ENCODE data around the gene LIX1L. TPM values are rescaled to one million over a fixed set of nuclear protein-coding genes. Genes with fewer than 3 reads are reported as not detected.
A peak's percentile ranks its signal among the peaks of the same experiment; 100 is the strongest.

LIX1L gene
- total and polyA plus RNA-seq, 2 of the 13 experiments (the other 11 are each of a cell fraction or from before 2014, with no cell fraction given) = 8.1 to 24.9 TPM

DNA sequence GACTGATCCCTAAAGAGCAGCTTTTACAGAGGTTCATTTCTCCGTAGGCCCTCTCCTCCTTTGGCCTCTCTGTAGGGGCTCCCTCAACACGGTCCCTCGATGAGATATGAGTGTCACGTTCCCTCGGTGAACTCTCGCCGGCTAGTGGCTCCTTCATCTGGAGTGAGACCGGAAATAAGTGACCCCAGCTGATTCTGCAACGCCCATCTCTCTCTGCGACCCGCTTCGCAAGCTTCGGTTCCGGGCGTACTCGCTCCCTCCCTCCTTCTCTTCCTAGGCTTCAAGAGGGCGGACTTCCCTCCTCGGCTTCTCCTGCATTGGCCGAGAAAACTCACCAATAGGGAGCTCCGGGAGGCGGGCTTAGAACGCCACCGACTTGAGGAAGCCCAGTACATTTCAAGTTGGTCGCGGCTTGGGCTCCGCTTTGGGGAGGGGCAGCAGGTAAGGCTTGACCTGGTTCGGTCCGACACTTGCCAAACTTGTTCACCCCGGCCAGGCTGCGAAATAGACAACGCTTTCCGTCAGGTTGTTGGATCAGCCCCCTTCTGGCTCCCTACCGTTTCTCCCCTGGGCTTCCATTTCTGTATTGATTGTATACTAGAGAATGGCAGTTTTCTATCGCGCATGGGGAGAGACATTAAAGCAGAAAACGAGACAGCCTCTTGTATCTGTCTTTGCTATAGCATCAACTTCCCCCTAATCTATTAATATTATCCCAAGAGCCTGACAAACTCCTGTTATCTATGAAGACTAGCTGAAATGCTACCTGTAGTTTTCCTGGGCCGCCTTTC is 6.7 kb upstream of the LIX1L start, which contains the start of the genes ANKRD34A and POLR3GL (continued):
- no peak for TF ChIP-seq FOXK1 (CRISPR knock-in tag; IDR thresholded peaks at IDR 0.05; ENCODE audit: borderline replicate concordance, low read depth)
- peak; percentile 80 for TF ChIP-seq TAF1 (CRISPR knock-in tag; IDR thresholded peaks at IDR 0.05)
- TF ChIP-seq ZNF777 (CRISPR knock-in tag; IDR thresholded peaks at IDR 0.05) = no peak
- peak; percentile 88 for TF ChIP-seq KAT8 (CRISPR knock-in tag; IDR thresholded peaks at IDR 0.05)
- TF ChIP-seq, protein P1, sequence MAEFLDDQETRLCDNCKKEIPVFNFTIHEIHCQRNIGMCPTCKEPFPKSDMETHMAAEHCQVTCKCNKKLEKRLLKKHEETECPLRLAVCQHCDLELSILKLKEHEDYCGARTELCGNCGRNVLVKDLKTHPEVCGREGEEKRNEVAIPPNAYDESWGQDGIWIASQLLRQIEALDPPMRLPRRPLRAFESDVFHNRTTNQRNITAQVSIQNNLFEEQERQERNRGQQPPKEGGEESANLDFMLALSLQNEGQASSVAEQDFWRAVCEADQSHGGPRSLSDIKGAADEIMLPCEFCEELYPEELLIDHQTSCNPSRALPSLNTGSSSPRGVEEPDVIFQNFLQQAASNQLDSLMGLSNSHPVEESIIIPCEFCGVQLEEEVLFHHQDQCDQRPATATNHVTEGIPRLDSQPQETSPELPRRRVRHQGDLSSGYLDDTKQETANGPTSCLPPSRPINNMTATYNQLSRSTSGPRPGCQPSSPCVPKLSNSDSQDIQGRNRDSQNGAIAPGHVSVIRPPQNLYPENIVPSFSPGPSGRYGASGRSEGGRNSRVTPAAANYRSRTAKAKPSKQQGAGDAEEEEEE (CRISPR knock-in tag; IDR thresholded peaks at IDR 0.05; ENCODE audit: borderline replicate concordance) = no peak
- TF ChIP-seq ZNF75D (CRISPR knock-in tag; IDR thresholded peaks at IDR 0.05; ENCODE audit: borderline replicate concordance) = no peak
- no peak for TF ChIP-seq NFATC3 (CRISPR knock-in tag; IDR thresholded peaks at IDR 0.05)
- TF ChIP-seq ZNF33B (CRISPR knock-in tag; IDR thresholded peaks at IDR 0.05) = no peak
- TF ChIP-seq TRIM24 (CRISPR knock-in tag; IDR thresholded peaks at IDR 0.05) = no peak
- no peak for TF ChIP-seq FLYWCH1 (CRISPR knock-in tag; IDR thresholded peaks at IDR 0.05)
- no peak for TF ChIP-seq HNRNPK (IDR thresholded peaks at IDR 0.05; ENCODE audit: low read depth, low read length, poor library complexity, severe bottlenecking)
- TF ChIP-seq KLF16 (CRISPR knock-in tag; IDR thresholded peaks at IDR 0.05) = peak in 1 of 2 experiments; percentile 74; a peak in 2 of 4 replicates
- TF ChIP-seq PATZ1 (CRISPR knock-in tag; IDR thresholded peaks at IDR 0.05) = peak; percentile 36; the same call in 1 of the 2 replicates
- no peak for TF ChIP-seq U2AF1 (optimal IDR thresholded peaks at IDR 0.05; ENCODE audit: low read depth, low read length)
- TF ChIP-seq ZNF746 (CRISPR knock-in tag; IDR thresholded peaks at IDR 0.05) = peak; percentile 88
- TF ChIP-seq RFXAP (CRISPR knock-in tag; IDR thresholded peaks at IDR 0.05; ENCODE audit: borderline replicate concordance) = 0 out of 2 replicates have a peak, but pooled peaks have one; percentile 9
- no peak for TF ChIP-seq NPAS2 (CRISPR knock-in tag; IDR thresholded peaks at IDR 0.05; ENCODE audit: borderline replicate concordance)
- no peak for TF ChIP-seq KAT7 (CRISPR knock-in tag; IDR thresholded peaks at IDR 0.05; ENCODE audit: borderline replicate concordance)
- no peak for TF ChIP-seq ZKSCAN1 (IDR thresholded peaks at IDR 0.05; ENCODE audit: low read length)
- no peak for TF ChIP-seq ZNF660 (CRISPR knock-in tag; IDR thresholded peaks at IDR 0.05; ENCODE audit: borderline replicate concordance, low read depth)
- TF ChIP-seq MAFF (IDR thresholded peaks at IDR 0.05; ENCODE audit: low read depth, low read length) = no peak
- no peak for TF ChIP-seq SP1 (IDR thresholded peaks at IDR 0.05)
- TF ChIP-seq SP1 (CRISPR knock-in tag; IDR thresholded peaks at IDR 0.05) = peak; percentile 29; the same call in 1 of the 2 replicates
- peak; percentile 55; the same call in 1 of the 2 replicates for TF ChIP-seq MYPOP (CRISPR knock-in tag; IDR thresholded peaks at IDR 0.05)
- no peak for TF ChIP-seq ATF5 (CRISPR knock-in tag; IDR thresholded peaks at IDR 0.05; ENCODE audit: low read depth)
- peak; percentile 89 for TF ChIP-seq NFYB (CRISPR knock-in tag; IDR thresholded peaks at IDR 0.05)

Data from HepG2 (cell line).